IPS-11a (cell line): ENCODE data around the gene WBP11.
A peak's percentile ranks its signal among the peaks of the same experiment; 100 is the strongest.

Experiments
- H3K4me3 ChIP-seq: one replicate; pipeline ENCODE4 v1.5.1; 2013; ENCODE audit warnings: low read depth, low read length, control low read depth

The WBP11 gene

DNA sequence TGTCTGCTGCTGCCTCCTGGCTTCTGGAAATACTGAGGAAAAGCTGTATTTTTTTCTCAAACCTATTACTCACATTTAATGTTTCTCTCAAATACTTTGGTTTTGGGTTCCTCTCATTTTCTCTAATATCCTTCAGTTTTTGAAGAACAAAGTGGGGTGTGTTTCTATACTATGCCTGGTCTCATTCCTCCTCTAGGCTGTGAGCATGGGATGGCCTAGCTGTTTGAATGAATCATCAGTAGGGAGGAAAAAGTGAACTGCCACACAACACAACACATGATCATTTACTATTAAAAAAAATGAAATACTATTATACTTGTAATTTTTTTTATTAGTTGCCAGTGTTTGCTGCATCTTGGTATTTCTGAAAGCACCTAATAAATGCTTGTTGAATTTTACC lies 22.0 kb upstream of the WBP11 start:
- no peak overlapping the region for H3K4me3 ChIP-seq

DNA sequence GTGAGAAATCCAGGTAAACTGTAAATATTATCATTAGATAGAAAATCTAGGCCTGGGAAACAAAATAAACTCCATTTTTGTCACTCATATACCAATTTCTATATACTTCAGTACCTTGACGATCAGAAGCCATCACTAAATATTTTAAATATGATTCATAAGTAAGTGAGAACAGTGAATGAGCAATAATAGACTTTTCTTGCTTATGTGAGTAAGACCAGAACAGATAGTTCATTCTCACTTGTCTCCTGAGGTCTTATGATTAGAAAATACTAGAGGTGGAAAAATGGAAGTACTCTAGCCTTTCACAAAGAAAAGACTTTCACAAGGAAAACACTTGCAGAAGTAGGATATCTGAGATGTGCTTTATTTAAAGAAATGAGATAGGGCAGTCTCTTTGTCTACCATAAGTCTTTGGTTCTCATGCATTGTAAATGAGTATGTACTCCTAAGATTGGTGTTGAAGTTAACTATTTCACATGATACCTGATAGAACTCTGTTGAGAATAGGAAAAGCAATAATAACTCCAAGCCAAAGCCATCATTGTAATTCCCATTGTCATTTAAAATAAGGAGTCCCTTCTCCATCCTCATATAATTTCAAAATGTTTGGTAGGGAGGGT lies 20.8 kb upstream of the WBP11 start:
- H3K4me3 ChIP-seq, result no peak overlapping the region

DNA sequence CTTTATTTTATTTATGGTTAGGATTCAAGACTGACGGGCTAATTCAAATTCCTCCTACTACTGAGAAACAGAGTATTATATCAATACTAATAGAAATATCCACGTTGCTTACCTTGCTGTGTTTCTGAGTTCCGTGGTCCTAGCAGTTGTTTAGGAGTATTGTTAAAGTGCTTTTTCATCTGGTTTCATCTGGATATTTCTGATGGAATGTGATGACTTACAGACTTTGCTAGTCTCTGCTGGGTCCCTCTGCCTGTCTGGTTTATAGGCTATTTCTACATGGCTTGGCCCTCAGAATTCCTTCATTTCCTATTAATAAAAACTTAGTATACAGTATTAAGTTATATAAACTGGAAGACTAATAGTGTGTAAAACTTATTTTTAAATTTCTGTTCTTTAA lies 10.7 kb upstream of the WBP11 start, which contains the start of gene SMCO3:
Gene SMCO3 (minus strand): TSS at position 169 of the 400 bp plus-strand sequence. CDS start 7,502 bp downstream, outside the sequence.
- no peak within 1 kb of the TSS for H3K4me3 ChIP-seq

- no peak overlapping the region for H3K4me3 ChIP-seq
These were observed 8.2 kb upstream of the WBP11 start for GRCh38 chr12:14811486-14811885.

DNA sequence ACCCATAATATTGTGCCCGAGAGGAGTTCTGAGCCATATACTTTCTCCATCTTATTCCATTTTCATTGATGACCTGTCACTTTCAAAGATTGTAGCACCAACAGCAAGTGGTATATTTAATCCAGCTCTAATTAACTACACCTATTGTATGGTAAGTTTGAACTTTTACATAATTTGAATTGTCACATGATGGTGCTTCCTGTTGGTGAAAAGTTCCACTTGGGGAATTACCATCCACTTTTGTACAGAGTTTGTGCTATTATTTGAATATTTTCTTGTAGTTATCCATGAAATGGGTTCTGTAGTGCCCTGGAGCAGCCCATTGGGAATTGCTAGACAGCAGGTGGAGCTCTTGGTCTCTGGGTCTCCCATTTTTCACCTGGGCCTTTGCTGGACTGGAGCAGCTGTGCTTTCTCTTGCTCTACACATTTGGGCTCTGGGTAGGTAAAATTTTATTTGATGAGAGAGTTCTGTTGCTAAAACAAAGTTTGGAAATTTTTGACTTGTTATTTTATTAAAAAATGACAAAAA lies 7.7 kb upstream of the WBP11 start:
- no peak overlapping the region for H3K4me3 ChIP-seq

- no peak overlapping the region for H3K4me3 ChIP-seq
These were observed 7.1 kb upstream of the WBP11 start for GRCh38 chr12:14810167-14810952.

DNA sequence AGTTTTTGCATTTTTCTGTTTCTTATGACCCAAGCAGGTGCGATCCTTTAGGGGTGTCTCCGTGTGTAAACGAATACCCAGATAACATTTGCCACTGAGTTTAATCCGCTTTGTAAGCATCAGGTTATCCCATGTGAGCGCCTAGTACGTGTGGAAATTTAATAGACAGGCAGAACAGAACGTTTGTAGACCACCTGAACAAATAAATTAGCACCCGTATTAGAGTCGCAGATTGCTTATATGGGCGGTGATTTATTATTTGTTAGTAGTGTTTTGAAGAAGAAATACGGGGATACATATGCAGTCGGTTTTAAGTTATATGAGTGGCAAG lies 517 bp upstream of the WBP11 start:
- peak overlapping the region; percentile 99 for H3K4me3 ChIP-seq

DNA sequence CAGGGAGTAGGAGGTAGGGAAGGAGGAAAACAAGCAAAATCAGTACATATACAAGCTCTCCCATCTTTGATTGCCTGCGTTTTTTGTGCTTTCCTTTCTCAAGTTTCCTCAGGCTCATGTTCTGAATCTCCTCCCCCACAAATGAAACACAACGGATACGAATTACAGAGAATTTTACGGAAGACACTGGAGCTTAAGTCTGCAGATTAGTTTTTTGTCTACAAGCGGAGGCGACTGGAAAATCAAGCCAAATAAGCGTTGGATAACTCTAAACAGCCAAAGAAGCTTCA lies 612 bp downstream of the WBP11 start:
- peak overlapping the region; percentile 99 for H3K4me3 ChIP-seq

GRCh38 chr12:14802247-14802646 lies 1.0 kb downstream of the WBP11 start:
- peak overlapping the region; percentile 99 for H3K4me3 ChIP-seq

GRCh38 chr12:14795028-14795448 lies 8.2 kb downstream of the WBP11 start:
- no peak overlapping the region for H3K4me3 ChIP-seq

GRCh38 chr12:14785568-14785967 lies 17.7 kb downstream of the WBP11 start:
- H3K4me3 ChIP-seq, result no peak overlapping the region

GRCh38 chr12:14784471-14784870 lies 18.8 kb downstream of the WBP11 start:
- H3K4me3 ChIP-seq, result no peak overlapping the region

- no peak overlapping the region for H3K4me3 ChIP-seq
These were observed 20.5 kb downstream of the WBP11 start for GRCh38 chr12:14782756-14783155.

- H3K4me3 ChIP-seq, result no peak overlapping the region
These were observed 21.7 kb downstream of the WBP11 start for GRCh38 chr12:14781563-14781962.

GRCh38 chr12:14780859-14781258 lies 22.4 kb downstream of the WBP11 start:
- H3K4me3 ChIP-seq, result no peak overlapping the region

DNA sequence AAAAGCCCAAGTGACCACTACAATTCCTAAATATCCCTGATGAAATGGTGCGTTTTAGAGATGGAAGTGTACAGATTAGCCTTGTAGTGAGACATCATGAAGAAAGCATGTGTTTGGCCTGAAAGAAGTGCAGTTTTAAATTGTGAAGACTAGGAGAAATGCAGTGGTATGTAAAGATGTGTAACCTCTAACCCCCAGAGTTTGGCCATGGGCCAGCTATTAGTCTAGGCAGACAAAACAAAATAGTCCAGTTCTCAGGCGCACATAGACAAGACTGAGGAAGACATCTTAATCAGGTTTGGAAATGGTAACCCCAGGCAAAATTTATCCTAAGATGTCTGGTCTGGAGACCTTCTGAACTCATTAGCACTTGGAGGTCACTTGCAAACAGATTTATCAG lies 23.4 kb downstream of the WBP11 start:
- H3K4me3 ChIP-seq, result no peak overlapping the region

DNA sequence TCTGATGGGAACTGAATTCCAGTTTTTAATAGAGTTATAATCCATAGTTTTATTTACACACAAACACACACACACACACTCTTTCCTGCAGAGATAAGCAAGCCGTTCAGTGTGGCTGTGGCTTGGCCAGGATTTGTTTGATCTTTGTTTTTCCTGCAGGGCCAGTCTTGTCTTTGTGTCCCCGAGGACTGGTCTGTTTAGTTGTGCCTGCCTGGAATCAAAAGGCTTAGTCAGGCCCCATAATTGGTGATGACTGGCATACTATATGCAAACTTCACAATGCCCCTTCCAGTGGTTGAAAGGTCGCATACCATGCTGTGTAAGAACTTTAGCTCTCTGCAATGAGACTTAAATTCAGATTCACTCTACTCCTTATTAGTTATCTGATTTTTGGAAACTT lies 26.0 kb downstream of the WBP11 start:
- no peak overlapping the region for H3K4me3 ChIP-seq

DNA sequence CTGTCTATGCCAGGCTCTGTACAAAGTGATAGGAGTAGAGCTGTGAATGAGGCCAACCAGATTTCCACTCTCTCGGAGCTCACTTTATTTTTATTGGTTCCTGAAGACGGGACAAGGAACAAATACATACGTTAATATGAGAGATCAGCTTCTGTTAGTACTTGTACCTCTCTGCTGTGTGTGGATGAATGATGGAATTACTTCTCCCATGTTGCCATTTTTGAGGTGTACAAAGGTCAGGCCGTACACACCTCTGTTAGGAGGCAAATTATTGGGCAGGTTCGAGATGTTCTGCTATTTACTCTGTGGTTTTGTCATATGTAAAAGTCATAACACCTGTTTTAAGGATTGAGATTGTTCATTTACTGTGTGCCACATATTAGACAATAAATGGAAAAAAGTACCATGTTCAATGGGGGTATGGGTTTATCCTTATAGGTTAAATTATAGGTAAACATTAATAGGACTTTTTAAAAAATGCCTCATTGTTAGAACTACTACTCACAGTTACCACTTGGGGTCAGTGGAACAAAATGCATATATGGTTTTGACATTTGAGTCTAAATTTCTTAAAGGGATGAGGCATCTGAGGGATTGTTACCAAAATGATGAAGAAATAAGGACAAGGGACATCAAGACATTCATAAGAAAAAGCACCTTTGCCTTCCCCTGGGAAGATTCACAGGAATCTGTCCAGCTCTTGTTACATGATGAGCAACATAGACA lies 26.9 kb downstream of the WBP11 start:
- no peak overlapping the region for H3K4me3 ChIP-seq

DNA sequence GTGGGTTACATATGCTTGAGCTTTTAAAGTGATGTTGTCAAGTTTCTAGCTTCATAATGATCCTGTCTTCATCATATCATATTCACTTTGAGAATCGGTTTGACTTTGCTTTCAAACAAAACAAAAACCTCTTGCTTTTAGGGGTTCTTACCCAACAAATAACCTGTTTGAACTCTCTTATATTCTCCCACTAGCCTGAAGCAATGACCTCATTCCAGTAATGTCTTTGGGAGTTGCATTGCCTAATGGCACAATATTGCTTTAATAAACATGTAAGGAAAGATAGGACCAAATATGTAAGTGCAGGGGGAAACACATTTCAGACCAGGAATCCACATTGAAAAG lies 27.7 kb downstream of the WBP11 start:
- peak overlapping the region; percentile 81 for H3K4me3 ChIP-seq

DNA sequence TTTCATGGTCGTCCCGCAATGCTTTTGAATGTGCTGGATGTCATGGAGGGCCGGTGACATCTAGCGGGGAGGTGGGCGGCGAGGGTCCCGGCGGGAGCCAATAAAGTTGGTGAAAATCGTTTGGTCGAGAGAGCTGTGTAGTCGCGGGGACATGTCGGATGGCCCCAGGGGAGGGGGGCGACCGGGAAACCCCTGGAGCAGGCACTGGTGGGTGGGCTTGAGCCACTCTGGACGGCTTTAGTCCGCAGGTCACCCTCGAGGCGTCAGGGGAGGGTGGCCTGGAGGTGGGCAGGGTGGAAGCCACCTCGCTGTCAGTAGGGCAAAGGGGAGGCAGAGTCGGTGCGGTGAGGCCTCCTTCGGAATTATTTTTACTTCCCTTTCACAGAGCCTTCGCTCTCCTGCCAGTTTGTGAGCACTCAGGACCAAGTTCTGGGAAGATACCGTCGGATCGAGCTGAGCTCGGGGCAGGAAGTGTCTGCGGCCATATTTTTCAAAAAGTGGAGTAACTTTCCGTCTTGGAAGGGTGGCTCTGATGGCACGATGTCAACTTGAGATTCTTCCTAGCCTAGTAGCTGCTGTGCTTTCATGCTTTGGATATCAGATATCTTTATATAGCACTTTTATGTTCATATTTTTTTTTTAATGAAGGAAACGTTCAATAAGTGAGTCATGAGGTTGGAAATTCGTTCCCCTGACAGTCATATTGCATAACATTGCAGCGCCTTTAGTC lies 28.2 kb downstream of the WBP11 start:
- peak overlapping the region; percentile 81 for H3K4me3 ChIP-seq
